HG03565 (cell line): ENCODE data around the gene NOPCHAP1.
"Not testable (repeated sequence)": the region's sequence is repeated elsewhere in the genome, so short reads cannot be mapped to it uniquely, and the experiment has no call there.

Experiments used
- ATAC-seq: cut with Tn5 transposase; IDR thresholded peaks from one replicate; pipeline ENCODE4 v1.9.1; 2021; ENCODE audit warnings: mild to moderate bottlenecking, moderate library complexity; ENCODE audit not compliant: unreplicated experiment

Gene NOPCHAP1

GRCh38 chr12:104964167-104964855, 21.8 kb upstream of the NOPCHAP1 start:
- no peak for ATAC-seq

DNA sequence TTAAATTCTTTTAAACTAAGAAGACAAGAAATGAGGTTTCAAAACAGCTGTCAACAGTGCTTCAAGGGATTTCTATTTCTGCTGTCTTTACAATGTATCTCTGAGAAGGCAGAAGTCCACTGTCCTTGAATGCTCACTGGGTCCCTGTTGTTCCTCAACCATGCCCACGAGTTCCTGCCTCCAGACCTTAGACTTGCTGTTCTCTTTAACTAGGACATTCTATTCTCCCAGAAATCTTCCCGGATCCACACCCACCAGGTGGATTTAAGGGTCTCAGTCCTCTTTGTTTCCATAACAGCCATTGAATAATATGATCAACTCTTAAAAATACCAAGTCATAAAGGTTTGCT, 21.3 kb upstream of the NOPCHAP1 start:
- no peak for ATAC-seq

GRCh38 chr12:104966677-104967076, 19.4 kb upstream of the NOPCHAP1 start:
- peak; percentile 76 for ATAC-seq

- ATAC-seq: no peak
Observed at GRCh38 chr12:104969343-104969742, 16.8 kb upstream of the NOPCHAP1 start.

GRCh38 chr12:104971306-104971705, 14.8 kb upstream of the NOPCHAP1 start:
- ATAC-seq: no peak

- ATAC-seq: no peak
Observed at GRCh38 chr12:104973250-104973649, 12.9 kb upstream of the NOPCHAP1 start.

DNA sequence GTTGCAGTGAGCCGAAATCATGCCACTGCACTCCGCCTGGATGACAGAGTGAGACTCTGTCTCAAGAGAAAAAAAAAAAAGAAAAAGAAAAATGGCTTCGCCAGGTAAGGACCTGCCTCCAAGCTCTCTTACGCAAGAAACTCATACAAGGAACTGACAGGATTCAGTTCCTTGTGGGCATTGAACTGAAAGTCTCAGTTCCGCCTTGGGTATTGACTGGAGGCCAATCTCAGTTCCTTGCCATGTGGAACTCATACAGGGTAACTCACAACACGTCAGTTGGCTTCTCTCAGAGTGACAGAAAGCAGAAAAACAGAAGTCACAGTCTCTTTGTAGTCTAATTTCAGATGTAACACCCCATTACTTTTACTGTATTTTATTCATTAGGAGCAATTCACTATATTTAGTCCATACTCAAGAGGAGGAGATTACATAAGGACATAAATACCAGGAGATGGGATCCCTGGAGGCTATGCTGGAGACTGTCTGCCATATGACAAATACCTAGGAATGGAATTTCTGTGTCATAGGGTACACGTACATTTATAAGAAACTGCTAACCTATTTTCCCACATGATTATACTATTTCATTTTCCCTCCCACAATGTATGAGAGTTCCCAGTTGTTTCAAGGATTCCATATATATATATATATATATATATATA, 11.4 kb upstream of the NOPCHAP1 start:
- ATAC-seq: peak; percentile 88

GRCh38 chr12:104975587-104976343, 10.4 kb upstream of the NOPCHAP1 start:
- ATAC-seq: no peak

GRCh38 chr12:104976703-104977102, 9.4 kb upstream of the NOPCHAP1 start:
- no peak for ATAC-seq

DNA sequence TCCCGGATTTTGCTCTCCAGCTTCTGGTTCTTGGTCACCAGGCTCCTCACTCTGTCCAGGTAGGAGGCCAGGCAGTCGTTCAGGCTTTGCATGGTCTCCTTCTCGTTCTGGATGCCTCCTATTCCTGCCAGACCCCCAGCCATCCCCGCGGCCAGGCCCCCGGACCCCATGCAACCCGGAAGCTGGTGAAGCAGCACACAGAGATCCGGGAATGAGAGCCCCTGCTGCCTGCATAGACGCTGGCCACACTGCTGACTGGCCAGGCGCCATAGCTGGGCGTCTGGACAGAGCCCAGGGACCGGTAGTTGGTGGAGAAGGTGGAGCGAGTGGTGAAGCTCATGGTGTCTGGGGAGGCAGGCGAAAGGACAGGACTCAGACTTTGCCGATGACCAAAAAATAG, 8.4 kb upstream of the NOPCHAP1 start:
- not testable (repeated sequence) for ATAC-seq

DNA sequence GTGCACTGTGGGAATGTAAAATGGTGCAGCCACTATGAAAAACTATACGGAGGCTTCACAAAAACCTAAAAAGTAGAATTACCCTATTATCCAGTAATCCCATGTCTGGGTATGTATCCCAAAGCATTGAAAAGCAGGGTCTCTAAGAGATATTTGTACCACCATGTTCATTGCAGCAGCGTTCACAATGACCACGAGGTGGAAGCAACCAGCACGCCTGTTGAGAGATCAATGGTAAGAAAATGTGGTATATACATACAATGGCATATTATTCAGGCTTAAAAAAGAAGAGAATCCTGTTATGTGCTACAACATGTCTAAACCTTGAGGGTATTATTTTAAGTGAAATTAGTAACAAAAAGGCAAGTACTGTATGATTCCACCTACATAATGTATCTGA, 910 bp upstream of the NOPCHAP1 start:
- no peak for ATAC-seq

DNA sequence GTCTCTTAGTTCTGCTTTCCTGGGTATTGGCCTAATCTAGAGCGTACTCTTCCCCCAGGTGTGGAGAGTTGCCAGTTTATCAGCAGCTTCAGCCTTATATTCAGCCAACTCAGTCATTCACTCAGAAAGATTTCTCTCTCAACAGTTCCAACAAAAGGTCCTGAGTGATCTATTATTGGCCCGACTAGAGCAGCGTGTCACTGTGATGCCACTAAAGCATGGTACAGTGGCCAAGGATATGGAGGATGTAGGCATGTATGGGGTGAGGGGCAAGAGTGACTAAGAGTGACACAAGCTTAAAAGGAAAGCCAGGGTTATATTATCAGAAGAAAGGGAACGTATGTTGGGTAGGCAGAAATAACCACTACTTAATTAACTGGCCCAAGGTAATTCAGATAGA, 4.8 kb downstream of the NOPCHAP1 start:
- ATAC-seq: no peak

- ATAC-seq: no peak
Observed at GRCh38 chr12:104991565-104992128, 5.5 kb downstream of the NOPCHAP1 start.

DNA sequence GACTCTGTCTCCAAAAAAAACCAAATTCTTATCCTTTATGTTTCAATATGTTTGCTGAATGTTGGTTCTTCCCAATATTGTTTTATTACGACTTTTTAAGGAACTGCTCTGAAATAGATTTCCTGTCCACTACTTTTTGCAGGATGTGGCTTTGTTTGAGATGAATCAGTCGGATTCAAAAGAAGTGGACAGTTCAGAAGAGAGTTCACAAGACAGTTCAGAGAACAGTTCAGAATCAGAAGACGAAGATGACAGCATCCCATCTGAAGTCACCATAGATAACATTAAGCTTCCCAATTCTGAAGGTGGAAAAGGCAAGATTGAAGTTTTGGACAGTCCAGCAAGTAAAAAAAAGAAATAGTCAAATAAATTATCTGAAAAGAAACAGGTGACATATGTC, 8.2 kb downstream of the NOPCHAP1 start:
- ATAC-seq: no peak

GRCh38 chr12:104997541-104997940, 11.4 kb downstream of the NOPCHAP1 start:
- no peak for ATAC-seq

- ATAC-seq: no peak
Observed at GRCh38 chr12:104998423-104999346, 12.6 kb downstream of the NOPCHAP1 start.

- ATAC-seq: no peak
Observed at GRCh38 chr12:104999347-104999685, 13.2 kb downstream of the NOPCHAP1 start.

DNA sequence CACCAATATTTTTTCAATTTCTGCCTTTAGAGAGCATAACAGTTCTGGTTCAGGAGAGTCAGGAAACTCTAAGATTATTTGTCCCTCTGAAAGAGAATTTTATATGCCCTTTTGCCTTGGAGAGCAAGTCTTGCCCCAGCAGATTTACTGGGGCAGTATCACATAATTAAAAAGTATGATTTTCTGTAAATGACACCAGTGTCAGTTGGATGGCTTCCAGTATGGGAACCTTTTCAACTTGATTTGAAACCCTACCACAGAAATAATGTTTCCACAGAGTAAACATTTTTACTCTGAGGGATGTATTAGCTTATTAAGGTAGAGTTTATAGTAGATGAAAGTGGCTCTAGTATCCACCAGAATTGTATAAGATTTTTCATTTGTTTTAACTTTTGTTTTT, 15.4 kb downstream of the NOPCHAP1 start:
- ATAC-seq: no peak

DNA sequence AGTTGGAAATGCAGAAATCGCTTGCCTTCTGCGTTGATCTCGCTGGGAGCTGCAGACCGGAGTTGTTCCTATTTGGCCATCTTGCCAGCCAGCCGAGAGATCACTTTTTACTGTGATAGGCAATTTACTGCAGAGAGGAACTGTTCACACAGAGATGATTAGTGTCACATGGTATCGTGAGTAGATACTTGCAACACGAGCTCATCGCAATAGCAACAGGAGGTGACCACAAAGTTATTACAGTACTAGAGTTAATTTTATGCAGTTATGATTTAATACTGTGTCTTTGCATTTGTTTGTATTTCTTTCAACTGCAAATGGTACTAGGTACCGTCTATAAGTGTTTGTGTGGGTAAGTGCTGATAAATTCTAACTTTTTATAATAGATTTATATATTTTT, 27.8 kb downstream of the NOPCHAP1 start:
- ATAC-seq: no peak

DNA sequence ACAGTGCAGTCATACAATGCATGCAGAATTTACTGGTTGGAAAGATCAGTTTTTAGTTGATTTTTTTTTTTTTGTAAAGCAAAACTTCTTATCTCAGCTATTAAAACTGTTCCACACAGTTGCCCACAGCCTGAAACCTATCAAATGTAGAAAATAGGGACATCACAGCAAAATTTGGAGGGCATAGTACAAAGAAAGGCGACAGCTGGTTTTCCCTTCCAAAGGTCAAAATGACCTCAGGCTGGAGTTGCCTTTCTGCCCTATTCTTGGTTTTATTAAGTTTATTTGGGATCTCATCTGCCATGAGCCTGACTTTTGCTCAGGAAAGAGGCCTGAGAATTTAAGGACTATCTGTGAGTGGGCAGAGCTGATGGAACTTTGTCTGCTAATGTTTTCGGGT, 28.5 kb downstream of the NOPCHAP1 start:
- ATAC-seq: no peak

DNA sequence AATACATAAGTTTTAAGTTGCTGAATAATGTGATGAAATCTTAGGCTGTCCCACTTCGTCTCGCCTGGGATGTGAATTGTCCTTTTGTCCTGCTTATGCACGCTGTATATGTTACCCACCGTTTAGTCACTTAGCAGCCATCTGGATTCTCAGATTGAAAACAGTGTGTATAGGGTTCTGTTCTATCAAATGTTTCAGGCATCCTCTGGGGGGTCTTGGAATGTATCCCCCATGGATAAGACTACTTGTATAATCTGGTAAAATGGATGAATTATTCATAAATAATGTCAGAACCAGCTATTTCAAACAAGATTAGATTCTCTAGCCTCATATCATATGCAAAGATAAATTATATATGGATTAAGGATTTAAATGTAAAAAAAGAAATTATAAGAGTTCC, 29.4 kb downstream of the NOPCHAP1 start:
- no peak for ATAC-seq
